SKM-1 (cell line): Measurements from ENCODE around the gene ETFDH.

Experiments
- DNase-seq: peaks from one replicate; lab custom pipeline; 2025; ENCODE audit not compliant: unreplicated experiment; lab: John Stamatoyannopoulos, UW

ETFDH gene

GRCh38 chr4:158671915-158672806 lies at the start of gene ETFDH:
Gene ETFDH, plus strand, starts transcription at chr4:158672296. Its CDS starts 161 bp downstream, at chr4:158672457.
- DNase-seq = peak; percentile 95

GRCh38 chr4:158624889-158625478 lies 47.1 kb upstream of the ETFDH start:
- DNase-seq = peak; percentile 58

- DNase-seq = no peak
Observed at GRCh38 chr4:158625544-158625943, 46.6 kb upstream of the ETFDH start.

GRCh38 chr4:158630893-158631292 lies 41.2 kb upstream of the ETFDH start:
- DNase-seq = no peak

GRCh38 chr4:158636619-158637018 lies 35.5 kb upstream of the ETFDH start:
- no peak for DNase-seq

- DNase-seq = no peak
Observed at GRCh38 chr4:158644356-158644755, 27.7 kb upstream of the ETFDH start.

- DNase-seq = no peak
Observed at GRCh38 chr4:158644760-158645159, 27.3 kb upstream of the ETFDH start.

- no peak for DNase-seq
Observed at GRCh38 chr4:158649111-158649680, 22.9 kb upstream of the ETFDH start.

GRCh38 chr4:158652920-158653319 lies 19.2 kb upstream of the ETFDH start:
- no peak for DNase-seq

- no peak for DNase-seq
Observed at GRCh38 chr4:158656439-158656838, 15.7 kb upstream of the ETFDH start.

GRCh38 chr4:158657291-158657690 lies 14.8 kb upstream of the ETFDH start:
- DNase-seq = no peak

- peak; percentile 40 for DNase-seq
Observed at GRCh38 chr4:158663255-158663654, 8.8 kb upstream of the ETFDH start.

GRCh38 chr4:158663707-158664625 lies 8.1 kb upstream of the ETFDH start:
- DNase-seq = peak; percentile 47

GRCh38 chr4:158664806-158665205 lies 7.3 kb upstream of the ETFDH start:
- DNase-seq = no peak

- no peak for DNase-seq
Observed at GRCh38 chr4:158666892-158667291, 5.2 kb upstream of the ETFDH start.

- peak; percentile 61 for DNase-seq
Observed at GRCh38 chr4:158667651-158668198, 4.4 kb upstream of the ETFDH start.

- DNase-seq = no peak
Observed at GRCh38 chr4:158669310-158669709, 2.8 kb upstream of the ETFDH start.

- DNase-seq = no peak
Observed at GRCh38 chr4:158670975-158671664, 976 bp upstream of the ETFDH start.

- no peak for DNase-seq
Observed at GRCh38 chr4:158671665-158671914, 506 bp upstream of the ETFDH start, which contains the start of gene C4orf46. Gene C4orf46, minus strand, starts transcription at chr4:158671887. Its CDS starts 86 bp downstream, at chr4:158671801.

GRCh38 chr4:158673633-158674032 lies 1.5 kb downstream of the ETFDH start:
- no peak for DNase-seq
